Prostate gland (tissue), 2 donors: ENCODE data around the gene PAX2. TPM values are rescaled to one million over a fixed set of nuclear protein-coding genes. Genes with fewer than 3 reads are reported as not detected.

Experiments
- DNase-seq: peaks from one replicate; pipeline ENCODE4 v3.0.0-alpha.2; 2019; ENCODE audit warnings: low spot score
- H3K27ac ChIP-seq, 2 donors: fragments of 200-600 bp; sonication (generic); 2 replicates each; pipeline ENCODE4 v1.5.1; 2017 to 2019
- H3K27me3 ChIP-seq: fragments of 200-600 bp; sonication (generic); replicated peaks from 2 replicates; pipeline ENCODE4 v1.5.1; 2019; ENCODE audit not compliant: insufficient read depth
- H3K36me3 ChIP-seq, 2 donors: fragments of 200-600 bp; sonication (generic); 1 replicate in 1 of 2; 2 replicates in 1 of 2; pipeline versions ENCODE4 v1.5.1 to v1.8.1; 2017 to 2019
- H3K4me1 ChIP-seq: fragments of 200-600 bp; sonication (generic); replicated peaks from 2 replicates; pipeline ENCODE4 v1.5.1; 2019
- H3K4me3 ChIP-seq, 2 donors: fragments of 200-600 bp; sonication (generic); 2 replicates each; pipeline ENCODE4 v1.5.1; 2017 to 2019
- H3K9me3 ChIP-seq: fragments of 200-600 bp; sonication (generic); 2 replicates; pipeline ENCODE4 v1.5.1; 2017
- POLR2A ChIP-seq: fragments of 450-650 bp; IDR thresholded peaks from one replicate; pipeline ENCODE4 v1.6.1; 2016; ENCODE audit warnings: antibody characterized with exemption, mild to moderate bottlenecking
- POLR2AphosphoS5 ChIP-seq: sonication (generic); formaldehyde crosslinking; IDR thresholded peaks from one replicate; pipeline ENCODE4 v1.6.1; 2017; ENCODE audit warnings: antibody characterized with exemption
- WGBS: methylation state at CpG from one replicate; pipeline ENCODE4 v1.1.5; 2018; 5-methylcytosine and 5-hydroxymethylcytosine counted together
- intact Hi-C: fragments of 100-400 bp; cut with DNase I; formaldehyde crosslinking; loops from one replicate; pipeline ENCODE4 v1.14.2; 2022
- total RNA-seq, 2 donors: library from RNA; depleted of rRNA; stranded (reverse); fragments of >200 nt; gene quantifications; one replicate each; pipeline ENCODE4 v1.1.0, GENCODE V29; 2016
- TF ChIP-seq, protein P1 (sequence below), 4 experiments: fragments of 200-600 bp in 2 of 4; fragments of 450-650 bp in 2 of 4; sonication (generic) in 2 of 4; IDR thresholded peaks; 1 replicate in 3 of 4; 2 replicates in 1 of 4; pipeline ENCODE4 v1.5.1; 2016 to 2019; ENCODE audit warnings: antibody characterized with exemption in 4 of 4, mild to moderate bottlenecking in 2 of 4, moderate library complexity in 2 of 4

PAX2 gene
- total RNA-seq, 2 donors from 2014 or later, result 0.91 TPM; not detected in 1

DNA sequence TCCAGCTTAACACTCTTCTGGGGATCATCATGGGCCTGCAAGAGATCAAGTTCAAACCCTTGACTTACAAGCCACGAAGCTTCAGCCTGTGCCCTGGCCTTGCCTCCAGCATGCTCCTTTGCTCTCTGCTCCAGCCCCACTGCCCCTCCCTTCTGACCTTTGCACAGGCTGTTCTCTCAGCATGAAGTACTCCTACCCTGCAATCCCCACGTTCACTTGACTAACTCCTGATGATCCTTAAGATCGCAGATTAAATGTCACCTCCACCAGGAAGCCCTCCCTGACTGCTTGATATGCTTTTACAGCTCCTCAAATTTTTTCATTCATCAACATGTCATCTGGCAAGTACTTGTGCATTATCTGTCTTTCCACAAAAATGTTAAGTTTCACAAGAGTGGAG lies 91.9 kb downstream of the PAX2 start:
- Histone ChIP-seq H3K27me3 (peaks cover 4% of the 10 kb centered on the region), H3K4me1 (no peaks in the 10 kb centered on the region), H3K27ac (no peak overlapping the region), H3K36me3 (no peaks in the 10 kb centered on the region), H3K9me3 (no peaks in the 10 kb centered on the region), H3K4me3 (no peak overlapping the region)
- intact Hi-C loops, result no loop called here
- TF ChIP-seq, protein P1, sequence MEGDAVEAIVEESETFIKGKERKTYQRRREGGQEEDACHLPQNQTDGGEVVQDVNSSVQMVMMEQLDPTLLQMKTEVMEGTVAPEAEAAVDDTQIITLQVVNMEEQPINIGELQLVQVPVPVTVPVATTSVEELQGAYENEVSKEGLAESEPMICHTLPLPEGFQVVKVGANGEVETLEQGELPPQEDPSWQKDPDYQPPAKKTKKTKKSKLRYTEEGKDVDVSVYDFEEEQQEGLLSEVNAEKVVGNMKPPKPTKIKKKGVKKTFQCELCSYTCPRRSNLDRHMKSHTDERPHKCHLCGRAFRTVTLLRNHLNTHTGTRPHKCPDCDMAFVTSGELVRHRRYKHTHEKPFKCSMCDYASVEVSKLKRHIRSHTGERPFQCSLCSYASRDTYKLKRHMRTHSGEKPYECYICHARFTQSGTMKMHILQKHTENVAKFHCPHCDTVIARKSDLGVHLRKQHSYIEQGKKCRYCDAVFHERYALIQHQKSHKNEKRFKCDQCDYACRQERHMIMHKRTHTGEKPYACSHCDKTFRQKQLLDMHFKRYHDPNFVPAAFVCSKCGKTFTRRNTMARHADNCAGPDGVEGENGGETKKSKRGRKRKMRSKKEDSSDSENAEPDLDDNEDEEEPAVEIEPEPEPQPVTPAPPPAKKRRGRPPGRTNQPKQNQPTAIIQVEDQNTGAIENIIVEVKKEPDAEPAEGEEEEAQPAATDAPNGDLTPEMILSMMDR (IDR thresholded peaks at IDR 0.05), result no peak
- TF ChIP-seq POLR2A, result no peak
- no peak for TF ChIP-seq POLR2AphosphoS5
- DNase-seq, result no peak
- WGBS, result 60% methylated on average over 3 of the region's 3 CpGs

DNA sequence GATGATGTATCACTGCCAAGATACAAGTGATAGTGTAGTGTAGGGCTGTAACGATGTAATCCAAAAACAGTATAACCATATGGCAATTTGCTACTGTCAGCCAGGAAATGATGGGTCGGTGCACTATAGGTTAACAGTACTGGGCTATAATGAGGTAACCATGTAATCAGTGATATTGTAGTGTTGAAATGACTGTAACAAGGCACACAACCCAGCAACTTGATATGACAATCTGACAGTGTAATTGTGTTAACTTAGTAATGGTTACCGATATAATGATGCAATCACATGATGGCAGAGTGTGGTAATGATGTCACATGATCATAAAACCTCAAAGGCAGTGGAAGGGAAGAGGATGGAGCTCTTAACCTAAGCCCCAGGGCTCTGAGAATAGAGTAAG lies 93.6 kb downstream of the PAX2 start:
- Histone ChIP-seq H3K36me3 (no peaks in the 10 kb centered on the region), H3K4me1 (no peaks in the 10 kb centered on the region), H3K9me3 (no peaks in the 10 kb centered on the region), H3K4me3 (no peak overlapping the region), H3K27ac (no peak overlapping the region), H3K27me3 (peaks cover 4% of the 10 kb centered on the region)
- DNase-seq, result no peak
- TF ChIP-seq POLR2AphosphoS5 (no peak), POLR2A (no peak)
- TF ChIP-seq, protein P1 (IDR thresholded peaks at IDR 0.05), result no peak
- 67% methylated on average over 3 of the region's 3 CpGs for WGBS
- intact Hi-C loops, result no loop called here

DNA sequence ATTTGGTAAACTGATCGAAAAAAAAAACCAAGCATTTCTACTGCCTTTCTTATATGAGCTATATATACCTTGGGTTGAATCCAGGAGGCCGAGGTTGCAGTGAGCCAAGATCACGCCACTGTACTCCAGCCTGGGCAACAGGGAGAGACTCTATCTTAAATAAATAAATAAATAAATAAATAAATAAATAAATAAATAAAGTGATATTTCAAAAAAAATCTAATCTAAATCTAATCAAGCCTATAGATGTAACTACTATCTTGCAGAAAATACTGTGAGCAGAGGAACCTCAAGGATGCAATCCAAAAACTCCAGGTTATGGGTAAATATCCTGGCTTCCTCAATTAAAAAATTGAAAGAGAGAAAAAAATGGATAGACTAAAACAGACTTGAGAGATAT lies 96.1 kb downstream of the PAX2 start:
- no peak for DNase-seq
- TF ChIP-seq, protein P1 (IDR thresholded peaks at IDR 0.05), result no peak
- Histone ChIP-seq H3K4me3 (no peak overlapping the region), H3K9me3 (no peaks in the 10 kb centered on the region), H3K27me3 (peaks cover 4% of the 10 kb centered on the region), H3K36me3 (no peaks in the 10 kb centered on the region), H3K27ac (no peak overlapping the region), H3K4me1 (no peaks in the 10 kb centered on the region)
- intact Hi-C loops, result no loop called here
- 85% methylated on average over 3 of the region's 3 CpGs for WGBS

DNA sequence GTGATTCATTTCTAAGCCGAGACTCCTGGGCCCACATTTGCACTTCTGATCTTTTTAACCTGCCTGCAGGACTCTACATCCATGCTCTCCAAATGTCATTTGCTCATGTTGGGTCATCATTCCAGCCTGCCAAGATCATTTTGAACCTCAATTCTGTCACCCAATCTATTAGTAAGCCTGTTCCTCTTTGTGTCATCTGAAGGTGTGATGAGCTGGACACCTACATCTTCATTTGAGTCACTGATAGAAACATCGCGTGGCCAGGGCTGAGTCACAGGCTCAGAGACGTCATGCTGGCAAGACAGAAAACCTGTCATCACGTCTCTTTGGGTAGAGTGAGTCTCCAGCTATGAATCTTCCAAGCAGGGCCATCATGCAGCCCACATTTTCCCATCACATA lies 102.1 kb downstream of the PAX2 start:
- intact Hi-C loops, result no loop called here
- H3K4me3 ChIP-seq, result no peak overlapping the region
- no peak for TF ChIP-seq POLR2A
- TF ChIP-seq, protein P1 (IDR thresholded peaks at IDR 0.05), result no peak
- TF ChIP-seq POLR2AphosphoS5, result no peak
- H3K36me3 ChIP-seq, result no peaks in the 10 kb centered on the region
- H3K9me3 ChIP-seq, result no peaks in the 10 kb centered on the region
- no peak for DNase-seq
- no peaks in the 10 kb centered on the region for H3K4me1 ChIP-seq
- WGBS, result 75% methylated on average over 5 of the region's 5 CpGs
- H3K27me3 ChIP-seq, result peaks cover 3% of the 10 kb centered on the region
- H3K27ac ChIP-seq, result no peak overlapping the region

DNA sequence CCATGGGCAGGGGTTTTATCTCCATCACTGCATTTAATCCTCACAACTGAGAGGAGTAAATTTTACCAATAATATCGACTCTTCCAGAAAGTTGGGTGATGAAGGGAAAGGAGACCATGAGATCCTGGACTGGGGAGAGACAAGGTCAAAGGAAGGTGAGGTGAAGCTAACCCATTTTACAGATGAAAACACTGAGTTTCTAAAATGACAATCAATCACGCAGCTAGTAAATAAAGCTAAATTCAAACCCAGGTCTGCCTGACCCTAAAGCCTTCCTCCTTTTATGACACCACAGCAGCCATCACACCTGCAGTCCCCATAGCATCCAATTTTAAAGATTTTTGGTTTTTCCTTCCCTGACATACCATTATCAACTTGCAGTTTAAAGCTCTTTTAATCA lies 103.4 kb downstream of the PAX2 start:
- H3K36me3 ChIP-seq, result no peaks in the 10 kb centered on the region
- no peak overlapping the region for H3K4me3 ChIP-seq
- H3K27me3 ChIP-seq, result peaks cover 3% of the 10 kb centered on the region
- H3K9me3 ChIP-seq, result no peaks in the 10 kb centered on the region
- H3K27ac ChIP-seq, result no peak overlapping the region
- no peaks in the 10 kb centered on the region for H3K4me1 ChIP-seq
- TF ChIP-seq POLR2AphosphoS5, result no peak
- TF ChIP-seq, protein P1 (IDR thresholded peaks at IDR 0.05), result no peak
- TF ChIP-seq POLR2A, result no peak
- intact Hi-C loops, result no loop called here
- no peak for DNase-seq
- WGBS, result 78% methylated on average over 2 of the region's 2 CpGs
